Skeletal muscle tissue (tissue), 4 donors: Measurements from ENCODE around the gene TSPAN18. TPM values are rescaled to one million over a fixed set of nuclear protein-coding genes. Genes with fewer than 3 reads are reported as not detected.

ENCODE experiments used
- H3K27ac ChIP-seq: one replicate; pipeline ENCODE4 v1.7.0; 2013; ENCODE audit warnings: mild to moderate bottlenecking, low read depth, low read length, inconsistent platforms
- H3K27me3 ChIP-seq, 3 donors: one replicate each; pipeline ENCODE4 v1.7.0; 2013; ENCODE audit warnings: low read length in 3 of 3; ENCODE audit not compliant: control insufficient read depth in 3 of 3, insufficient read depth in 3 of 3
- H3K36me3 ChIP-seq, 3 donors: one replicate each; pipeline ENCODE4 v1.7.0; 2013; ENCODE audit warnings: low read length in 3 of 3; ENCODE audit not compliant: control insufficient read depth in 3 of 3, insufficient read depth in 3 of 3
- H3K4me1 ChIP-seq, 3 donors: one replicate each; pipeline ENCODE4 v1.7.0; 2013; ENCODE audit warnings: low read length in 3 of 3, mild to moderate bottlenecking in 3 of 3; ENCODE audit not compliant: control insufficient read depth in 3 of 3, insufficient read depth in 3 of 3
- H3K4me3 ChIP-seq, 3 donors: one replicate each; pipeline ENCODE4 v1.7.0; 2013; ENCODE audit warnings: low read length in 3 of 3
- H3K9ac ChIP-seq, 3 donors: one replicate each; pipeline ENCODE4 v1.7.0; 2013; ENCODE audit warnings: low read length in 3 of 3, mild to moderate bottlenecking in 3 of 3, moderate library complexity in 2 of 3, low read depth in 1 of 3
- H3K9me3 ChIP-seq, 3 donors: one replicate each; pipeline ENCODE4 v1.7.0; 2013; ENCODE audit warnings: low read length in 3 of 3; ENCODE audit not compliant: control insufficient read depth in 3 of 3
- total RNA-seq: library from RNA; depleted of rRNA; stranded (reverse); fragments of >200 nt; gene quantifications from one replicate; pipeline ENCODE4 v1.2.3, GENCODE V29; 2014
- donor health status: Osteomylitis.

TSPAN18 gene
- total RNA-seq, 1 donor from 2014 or later: 11.5 TPM

- Histone ChIP-seq H3K9me3 (no peaks in the 10 kb centered on the region), H3K27me3 (peaks cover 0 to 3% (median 0%) of the 10 kb centered on the region in 3 donors), H3K4me3 (no peak overlapping the region), H3K36me3 (peaks cover 0 to 2% (median 0%) of the 10 kb centered on the region in 3 donors), H3K27ac (no peak overlapping the region), H3K4me1 (peaks cover 9 to 16% (median 11%) of the 10 kb centered on the region in 3 donors), H3K9ac (no peak overlapping the region)
These were observed 183.8 kb downstream of the TSPAN18 start for GRCh38 chr11:44910591-44910990.

- Histone ChIP-seq H3K9ac (peak overlapping the region in 1 of 3 donors; percentile 54), H3K36me3 (peaks cover 0 to 2% (median 0%) of the 10 kb centered on the region in 3 donors), H3K27me3 (peaks cover 0 to 3% (median 0%) of the 10 kb centered on the region in 3 donors), H3K4me1 (peaks cover 9 to 17% (median 11%) of the 10 kb centered on the region in 3 donors), H3K27ac (no peak overlapping the region), H3K9me3 (no peaks in the 10 kb centered on the region), H3K4me3 (peak overlapping the region in 1 of 3 donors; percentile 35)
These were observed 184.5 kb downstream of the TSPAN18 start for GRCh38 chr11:44911029-44911814.

GRCh38 chr11:44912270-44912987, 185.7 kb downstream of the TSPAN18 start:
- Histone ChIP-seq H3K27me3 (peaks cover 0 to 3% (median 0%) of the 10 kb centered on the region in 3 donors), H3K4me1 (peaks cover 9 to 17% (median 11%) of the 10 kb centered on the region in 3 donors), H3K27ac (no peak overlapping the region)

DNA sequence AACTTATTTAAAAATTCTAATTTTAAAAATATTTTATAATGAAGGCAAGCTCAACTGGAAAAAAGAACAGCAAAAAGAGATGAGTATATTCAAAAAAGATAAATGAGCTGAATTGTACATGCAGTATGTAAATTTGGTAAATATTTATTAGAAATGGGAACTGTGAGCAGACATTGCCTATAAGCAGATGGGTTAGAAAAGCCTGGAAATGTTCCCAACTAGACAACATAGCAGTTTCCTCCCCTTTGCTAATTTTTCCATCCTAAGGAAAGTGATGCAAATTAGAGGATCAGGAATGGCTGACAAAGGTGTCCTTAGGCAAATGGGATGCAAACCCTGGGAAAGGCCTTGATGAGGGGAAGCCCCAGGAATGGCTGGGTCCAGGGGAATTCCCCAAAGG, 186.7 kb downstream of the TSPAN18 start:
- H3K4me3 ChIP-seq: no peak overlapping the region
- peaks cover 0 to 2% (median 0%) of the 10 kb centered on the region in 3 donors for H3K36me3 ChIP-seq
- H3K4me1 ChIP-seq: peaks cover 9 to 17% (median 11%) of the 10 kb centered on the region in 3 donors

More at GRCh38 chr11:44912270-44912987, 185.7 kb downstream of the TSPAN18 start:
- H3K9ac ChIP-seq: no peak overlapping the region
- no peak overlapping the region for H3K4me3 ChIP-seq
- H3K9me3 ChIP-seq: no peaks in the 10 kb centered on the region
- peaks cover 0 to 2% (median 0%) of the 10 kb centered on the region in 3 donors for H3K36me3 ChIP-seq

GRCh38 chr11:44914105-44914504, 187.3 kb downstream of the TSPAN18 start:
- H3K9ac ChIP-seq: no peak overlapping the region
- no peak overlapping the region for H3K4me3 ChIP-seq
- peaks cover 0 to 4% (median 0%) of the 10 kb centered on the region in 3 donors for H3K36me3 ChIP-seq
- no peaks in the 10 kb centered on the region for H3K9me3 ChIP-seq
- H3K27ac ChIP-seq: no peak overlapping the region
- peaks cover 9 to 17% (median 11%) of the 10 kb centered on the region in 3 donors for H3K4me1 ChIP-seq
- H3K27me3 ChIP-seq: peaks cover 0 to 3% (median 0%) of the 10 kb centered on the region in 3 donors

More for the DNA sequence above, 186.7 kb downstream of the TSPAN18 start:
- no peak overlapping the region for H3K9ac ChIP-seq
- H3K9me3 ChIP-seq: no peaks in the 10 kb centered on the region
- H3K27me3 ChIP-seq: peaks cover 0 to 3% (median 0%) of the 10 kb centered on the region in 3 donors
- H3K27ac ChIP-seq: no peak overlapping the region

- H3K9me3 ChIP-seq: no peaks in the 10 kb centered on the region
- peaks cover 9 to 17% (median 11%) of the 10 kb centered on the region in 3 donors for H3K4me1 ChIP-seq
- no peak overlapping the region for H3K4me3 ChIP-seq
- H3K27me3 ChIP-seq: peaks cover 0 to 3% (median 0%) of the 10 kb centered on the region in 3 donors
- peaks cover 0 to 4% (median 0%) of the 10 kb centered on the region in 3 donors for H3K36me3 ChIP-seq
- H3K9ac ChIP-seq: no peak overlapping the region
- no peak overlapping the region for H3K27ac ChIP-seq
These were observed 188.2 kb downstream of the TSPAN18 start for GRCh38 chr11:44915004-44915403.

GRCh38 chr11:44915621-44916020, 188.9 kb downstream of the TSPAN18 start:
- Histone ChIP-seq H3K4me3 (no peak overlapping the region), H3K27me3 (peaks cover 0 to 3% (median 0%) of the 10 kb centered on the region in 3 donors), H3K27ac (no peak overlapping the region), H3K4me1 (peaks cover 9 to 17% (median 9%) of the 10 kb centered on the region in 3 donors), H3K9me3 (no peaks in the 10 kb centered on the region), H3K9ac (no peak overlapping the region), H3K36me3 (peaks cover 0 to 4% (median 0%) of the 10 kb centered on the region in 3 donors)

DNA sequence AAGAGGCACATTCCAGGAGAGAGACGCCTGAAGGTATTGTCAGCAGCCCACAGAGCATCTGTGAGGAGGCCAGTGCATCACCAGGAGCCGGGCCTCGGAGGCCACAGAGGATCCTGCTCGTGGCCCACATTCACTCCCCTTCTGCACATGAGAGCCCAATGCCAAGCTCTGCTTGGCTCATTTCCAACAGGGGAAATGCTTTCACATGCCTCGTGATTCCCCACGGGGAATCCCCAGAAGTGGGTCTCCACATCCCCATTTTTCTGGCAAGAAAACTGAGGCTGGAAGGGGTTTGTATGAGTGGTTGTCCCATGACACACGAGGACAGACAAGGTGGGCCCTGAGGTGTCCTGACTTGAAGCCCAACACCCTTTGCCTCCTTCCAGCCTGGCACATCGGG, 189.6 kb downstream of the TSPAN18 start:
- H3K27ac ChIP-seq: no peak overlapping the region

DNA sequence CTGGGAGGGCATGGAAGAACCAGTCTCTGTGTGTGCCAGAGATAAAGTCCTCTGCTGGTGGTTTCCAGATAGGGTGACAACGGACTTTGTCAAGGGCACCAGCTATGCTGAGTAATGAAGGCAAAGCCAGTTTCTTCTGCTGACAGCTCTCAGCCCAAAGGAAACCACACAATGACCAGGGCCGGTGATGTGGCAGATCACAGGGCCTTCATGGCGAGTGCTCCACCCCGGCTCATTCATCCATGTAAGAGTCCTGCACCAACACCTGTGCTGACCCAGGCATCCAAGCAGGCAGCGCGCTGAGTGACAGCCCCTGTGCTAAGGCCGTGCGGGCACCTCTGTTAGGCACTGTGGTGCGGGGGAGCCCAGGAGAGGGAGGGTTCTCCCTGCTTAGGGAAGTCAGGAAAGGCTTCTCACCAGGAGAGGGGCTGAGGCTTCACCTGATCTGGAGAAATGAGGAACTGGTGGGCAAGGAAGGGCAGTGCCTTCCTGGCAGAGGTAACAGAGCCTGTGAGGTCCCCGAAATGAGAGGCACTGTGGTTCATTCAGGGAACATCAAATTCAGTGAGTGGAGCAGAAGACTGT, 190.1 kb downstream of the TSPAN18 start:
- no peak overlapping the region for H3K27ac ChIP-seq
- H3K27me3 ChIP-seq: peaks cover 0 to 3% (median 0%) of the 10 kb centered on the region in 3 donors
- peaks cover 2 to 8% (median 4%) of the 10 kb centered on the region in 3 donors for H3K4me1 ChIP-seq
- H3K36me3 ChIP-seq: peaks cover 0 to 4% (median 0%) of the 10 kb centered on the region in 3 donors
- H3K9ac ChIP-seq: no peak overlapping the region
- H3K4me3 ChIP-seq: no peak overlapping the region
- H3K9me3 ChIP-seq: no peaks in the 10 kb centered on the region

More for the DNA sequence above, 189.6 kb downstream of the TSPAN18 start:
- H3K27me3 ChIP-seq: peaks cover 0 to 3% (median 0%) of the 10 kb centered on the region in 3 donors
- peaks cover 0 to 4% (median 0%) of the 10 kb centered on the region in 3 donors for H3K36me3 ChIP-seq
- H3K9ac ChIP-seq: no peak overlapping the region
- peaks cover 3 to 11% (median 4%) of the 10 kb centered on the region in 3 donors for H3K4me1 ChIP-seq
- no peaks in the 10 kb centered on the region for H3K9me3 ChIP-seq
- H3K4me3 ChIP-seq: no peak overlapping the region
